ENCODE measurements around the gene WDR20. TPM values are rescaled to one million over a fixed set of nuclear protein-coding genes. Genes with fewer than 3 reads are reported as not detected.

WDR20 gene
- total RNA-seq, 6 donors from 2014 or later, result 16.3 to 28.8 (median 20.6) TPM

- H3K27ac ChIP-seq, result no peak overlapping the region
- no peak for ATAC-seq (ENCODE audit: low FRiP score in 2 of 2)
- H3K9me3 ChIP-seq, result no peaks in the 10 kb centered on the region
- no peak overlapping the region for H3K4me3 ChIP-seq
- TF ChIP-seq POLR2A (IDR thresholded peaks at IDR 0.05) (no peak), EP300 (IDR thresholded peaks at IDR 0.05) (no peak), POLR2AphosphoS5 (IDR thresholded peaks at IDR 0.05) (no peak), CTCF (IDR thresholded peaks at IDR 0.05) (no peak)
- H3K4me1 ChIP-seq, result peaks cover 4 to 17% (median 10%) of the 10 kb centered on the region in 4 donors
- 88 to 90% methylated on average over 1 to 12 of the region's 12 CpGs for WGBS, 2 donors
- no peak for DNase-seq
- peaks cover 0 to 25% (median 6%) of the 10 kb centered on the region in 4 donors for H3K36me3 ChIP-seq
- no peaks in the 10 kb centered on the region for H3K27me3 ChIP-seq
Observed at GRCh38 chr14:102220031-102220430, 80.3 kb downstream of the WDR20 start.

- 41 to 52% methylated on average over 4 to 7 of the region's 7 CpGs for WGBS, 2 donors
- no peaks in the 10 kb centered on the region for H3K27me3 ChIP-seq
- H3K4me1 ChIP-seq, result peaks cover 0 to 8% (median 5%) of the 10 kb centered on the region in 4 donors
- no peaks in the 10 kb centered on the region for H3K9me3 ChIP-seq
- TF ChIP-seq CTCF (IDR thresholded peaks at IDR 0.05) (no peak), POLR2A (IDR thresholded peaks at IDR 0.05) (no peak), POLR2AphosphoS5 (IDR thresholded peaks at IDR 0.05) (no peak), EP300 (IDR thresholded peaks at IDR 0.05) (no peak)
- no peak overlapping the region for H3K4me3 ChIP-seq
- DNase-seq, result no peak
- H3K27ac ChIP-seq, result no peak overlapping the region
- peaks cover 0 to 25% (median 6%) of the 10 kb centered on the region in 4 donors for H3K36me3 ChIP-seq
- no peak for ATAC-seq (ENCODE audit: low FRiP score in 2 of 2)
Observed at GRCh38 chr14:102221026-102221425, 81.3 kb downstream of the WDR20 start.

GRCh38 chr14:102222009-102222575 is 82.4 kb downstream of the WDR20 start:
- Histone ChIP-seq H3K4me1 (peaks cover 0 to 8% (median 5%) of the 10 kb centered on the region in 4 donors), H3K4me3 (no peak overlapping the region), H3K36me3 (peaks cover 0 to 22% (median 6%) of the 10 kb centered on the region in 4 donors), H3K9me3 (no peaks in the 10 kb centered on the region), H3K27ac (no peak overlapping the region), H3K27me3 (no peaks in the 10 kb centered on the region)
- TF ChIP-seq EP300 (IDR thresholded peaks at IDR 0.05) (no peak), POLR2A (IDR thresholded peaks at IDR 0.05) (no peak), CTCF (IDR thresholded peaks at IDR 0.05) (no peak), POLR2AphosphoS5 (IDR thresholded peaks at IDR 0.05) (no peak)
- DNase-seq, result no peak
- no peak for ATAC-seq (ENCODE audit: low FRiP score in 2 of 2)
- 85 to 94% methylated on average over 5 to 12 of the region's 13 CpGs for WGBS, 2 donors

- peaks cover 0 to 16% (median 6%) of the 10 kb centered on the region in 4 donors for H3K36me3 ChIP-seq
- no peak for DNase-seq
- no peaks in the 10 kb centered on the region for H3K9me3 ChIP-seq
Observed at GRCh38 chr14:102222751-102223150, 83.1 kb downstream of the WDR20 start.

More at GRCh38 chr14:102222751-102223150, 83.1 kb downstream of the WDR20 start:
- no peak for TF ChIP-seq POLR2AphosphoS5 (IDR thresholded peaks at IDR 0.05)
- no peak for TF ChIP-seq POLR2A (IDR thresholded peaks at IDR 0.05)
- TF ChIP-seq CTCF (IDR thresholded peaks at IDR 0.05), result no peak
- TF ChIP-seq EP300 (IDR thresholded peaks at IDR 0.05), result no peak
- no peaks in the 10 kb centered on the region for H3K27me3 ChIP-seq
- H3K4me1 ChIP-seq, result peaks cover 0 to 8% (median 5%) of the 10 kb centered on the region in 4 donors
- WGBS, 2 donors, result 97% methylated on average over 28 of the region's 28 CpGs
- no peak overlapping the region for H3K27ac ChIP-seq
- no peak for ATAC-seq (ENCODE audit: low FRiP score in 2 of 2)
- H3K4me3 ChIP-seq, result no peak overlapping the region
